Activated T-cell treated with anti-CD3 and anti-CD28 coated beads, Interleukin-2, amount 50 U/mL, for 1 hour (primary cell): ENCODE results near the gene SYTL3.

Experiments
- DNase-seq: peaks from one replicate; pipeline ENCODE4 v3.0.0-alpha.2; 2020

Gene SYTL3

GRCh38 chr6:158735009-158735408 lies 85.2 kb downstream of the SYTL3 start:
- DNase-seq = peak; percentile 4

- DNase-seq = no peak
These were observed 87.3 kb downstream of the SYTL3 start for GRCh38 chr6:158737082-158737709.

GRCh38 chr6:158737710-158738615 lies 88.1 kb downstream of the SYTL3 start:
- DNase-seq = peak; percentile 12

- DNase-seq = no peak
These were observed 89.8 kb downstream of the SYTL3 start for GRCh38 chr6:158739673-158740072.

GRCh38 chr6:158743033-158743651 lies 93.3 kb downstream of the SYTL3 start:
- DNase-seq = peak; percentile 8

GRCh38 chr6:158744986-158745430 lies 95.2 kb downstream of the SYTL3 start:
- DNase-seq = no peak

- peak; percentile 2 for DNase-seq
These were observed 101.4 kb downstream of the SYTL3 start for GRCh38 chr6:158751224-158751623.

- peak; percentile 15 for DNase-seq
These were observed 102.1 kb downstream of the SYTL3 start for GRCh38 chr6:158751921-158752320.

GRCh38 chr6:158752613-158753012 lies 102.8 kb downstream of the SYTL3 start:
- DNase-seq = peak; percentile 15

- DNase-seq = peak; percentile 8
These were observed 104.0 kb downstream of the SYTL3 start for GRCh38 chr6:158753811-158754210.

GRCh38 chr6:158754738-158755137 lies 104.9 kb downstream of the SYTL3 start:
- DNase-seq = peak; percentile 8

- DNase-seq = peak; percentile 15
These were observed 105.8 kb downstream of the SYTL3 start for GRCh38 chr6:158755636-158756035.

- DNase-seq = peak; percentile 17
These were observed 106.3 kb downstream of the SYTL3 start for GRCh38 chr6:158756126-158756525.

- DNase-seq = peak; percentile 17
These were observed 107.3 kb downstream of the SYTL3 start for GRCh38 chr6:158756977-158757752.

GRCh38 chr6:158757753-158758090 lies 107.9 kb downstream of the SYTL3 start:
- peak; percentile 15 for DNase-seq

- no peak for DNase-seq
These were observed 108.6 kb downstream of the SYTL3 start for GRCh38 chr6:158758451-158758860.

- peak; percentile 33 for DNase-seq
These were observed 109.2 kb downstream of the SYTL3 start for GRCh38 chr6:158758941-158759479.

- no peak for DNase-seq
These were observed 110.2 kb downstream of the SYTL3 start for GRCh38 chr6:158759966-158760617.

GRCh38 chr6:158760618-158761250 lies 110.9 kb downstream of the SYTL3 start:
- peak; percentile 33 for DNase-seq

GRCh38 chr6:158761746-158762145 lies 111.9 kb downstream of the SYTL3 start:
- DNase-seq = peak; percentile 32

GRCh38 chr6:158762787-158763433 lies 113.1 kb downstream of the SYTL3 start:
- DNase-seq = peak; percentile 54
